ENCODE data around the gene CIDEB.

Gene CIDEB

DNA sequence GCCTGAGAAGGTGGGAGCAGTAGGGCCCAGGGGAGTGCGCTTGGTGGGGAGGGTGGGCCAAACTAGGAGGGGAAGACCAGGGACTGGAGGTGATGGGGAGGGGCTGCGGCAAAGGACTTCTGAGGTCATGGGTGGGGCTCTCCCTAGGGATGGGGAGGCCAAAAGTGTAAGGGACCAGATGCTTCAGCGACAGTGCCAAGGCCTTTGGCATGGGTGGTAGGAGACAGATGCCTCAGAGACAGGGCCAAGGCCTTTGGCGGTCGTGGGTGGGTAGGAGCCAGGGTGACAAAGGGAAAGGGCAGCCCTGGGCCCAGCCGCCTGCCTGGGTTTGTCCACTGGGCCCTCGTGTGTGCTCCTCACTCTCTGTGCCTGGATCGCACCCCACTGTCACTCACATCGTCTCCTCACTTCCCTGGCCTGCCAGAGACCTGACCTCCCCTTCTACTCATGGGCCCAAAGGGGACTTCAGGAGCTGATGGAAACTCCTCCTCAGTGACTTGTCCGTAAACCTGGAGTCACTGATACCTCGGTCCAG lies 23.2 kb downstream of the CIDEB start:
- DNase-seq (ENCODE audit: low read depth), result no peak
- H3K4me3 ChIP-seq (ENCODE audit: low read length), result no peak overlapping the region
- TF ChIP-seq, protein P1, sequence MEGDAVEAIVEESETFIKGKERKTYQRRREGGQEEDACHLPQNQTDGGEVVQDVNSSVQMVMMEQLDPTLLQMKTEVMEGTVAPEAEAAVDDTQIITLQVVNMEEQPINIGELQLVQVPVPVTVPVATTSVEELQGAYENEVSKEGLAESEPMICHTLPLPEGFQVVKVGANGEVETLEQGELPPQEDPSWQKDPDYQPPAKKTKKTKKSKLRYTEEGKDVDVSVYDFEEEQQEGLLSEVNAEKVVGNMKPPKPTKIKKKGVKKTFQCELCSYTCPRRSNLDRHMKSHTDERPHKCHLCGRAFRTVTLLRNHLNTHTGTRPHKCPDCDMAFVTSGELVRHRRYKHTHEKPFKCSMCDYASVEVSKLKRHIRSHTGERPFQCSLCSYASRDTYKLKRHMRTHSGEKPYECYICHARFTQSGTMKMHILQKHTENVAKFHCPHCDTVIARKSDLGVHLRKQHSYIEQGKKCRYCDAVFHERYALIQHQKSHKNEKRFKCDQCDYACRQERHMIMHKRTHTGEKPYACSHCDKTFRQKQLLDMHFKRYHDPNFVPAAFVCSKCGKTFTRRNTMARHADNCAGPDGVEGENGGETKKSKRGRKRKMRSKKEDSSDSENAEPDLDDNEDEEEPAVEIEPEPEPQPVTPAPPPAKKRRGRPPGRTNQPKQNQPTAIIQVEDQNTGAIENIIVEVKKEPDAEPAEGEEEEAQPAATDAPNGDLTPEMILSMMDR (conservative IDR thresholded peaks at IDR 0.05; ENCODE audit: low read depth, low read length), result no peak

DNA sequence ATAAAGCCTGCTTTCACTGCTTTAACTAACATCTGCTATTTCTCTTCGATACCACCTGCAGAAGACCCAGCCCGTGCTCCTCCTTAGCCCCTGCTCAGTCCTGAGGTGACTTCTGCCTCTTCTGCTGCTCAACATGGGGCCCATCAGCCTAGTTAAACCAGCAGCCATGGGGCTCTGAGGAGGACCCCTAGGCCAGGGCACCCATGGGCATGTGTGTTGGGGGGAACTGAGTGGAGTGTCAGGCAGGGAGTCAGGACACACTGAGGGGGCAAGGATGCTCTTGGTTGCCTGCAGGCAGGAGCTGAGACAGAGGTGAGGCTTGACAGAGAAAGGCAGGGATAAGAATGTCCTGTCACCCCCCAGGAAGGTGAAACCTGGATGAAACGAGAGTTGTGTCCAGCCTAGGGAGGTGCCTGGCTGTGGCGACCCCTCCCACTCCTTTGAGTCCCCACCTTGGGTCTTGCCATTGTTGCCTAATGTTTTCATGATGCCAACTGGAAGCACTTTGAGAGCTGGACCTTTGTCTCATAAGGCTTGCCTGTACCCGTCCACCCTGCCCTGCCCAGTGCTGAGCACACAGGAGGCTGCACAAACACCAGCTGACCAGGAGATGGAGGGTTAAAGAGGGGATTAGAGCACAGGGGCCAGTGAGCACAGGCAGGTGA lies 23.8 kb downstream of the CIDEB start:
- TF ChIP-seq, protein P1 (conservative IDR thresholded peaks at IDR 0.05; ENCODE audit: low read depth, low read length), result no peak

DNA sequence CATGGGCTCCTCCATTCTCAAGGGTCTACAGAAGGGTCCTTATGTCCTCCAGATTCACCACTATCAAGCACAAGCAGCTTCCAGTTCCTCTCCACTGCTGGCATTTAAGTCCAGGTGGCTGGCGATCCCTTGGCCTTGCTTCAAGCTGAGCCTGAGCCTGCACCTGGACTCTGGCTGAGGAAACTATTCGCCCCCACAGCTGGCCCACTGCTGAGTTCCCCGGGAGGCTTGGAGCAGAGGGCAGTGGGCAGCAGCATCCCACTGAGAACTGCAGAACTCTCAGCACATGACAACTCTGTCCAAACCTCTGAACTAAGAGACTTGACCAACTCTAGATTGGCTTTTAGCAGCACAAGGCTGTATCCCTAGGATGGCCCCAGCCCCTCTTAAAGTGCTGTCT lies 25.0 kb downstream of the CIDEB start:
- DNase-seq (ENCODE audit: low read depth), result no peak
- TF ChIP-seq, protein P1 (conservative IDR thresholded peaks at IDR 0.05; ENCODE audit: low read depth, low read length), result no peak
- no peak overlapping the region for H3K4me3 ChIP-seq (ENCODE audit: low read length)

More for the DNA sequence above, 23.8 kb downstream of the CIDEB start:
- no peak overlapping the region for H3K4me3 ChIP-seq (ENCODE audit: low read length)
- no peak for DNase-seq (ENCODE audit: low read depth)

DNA sequence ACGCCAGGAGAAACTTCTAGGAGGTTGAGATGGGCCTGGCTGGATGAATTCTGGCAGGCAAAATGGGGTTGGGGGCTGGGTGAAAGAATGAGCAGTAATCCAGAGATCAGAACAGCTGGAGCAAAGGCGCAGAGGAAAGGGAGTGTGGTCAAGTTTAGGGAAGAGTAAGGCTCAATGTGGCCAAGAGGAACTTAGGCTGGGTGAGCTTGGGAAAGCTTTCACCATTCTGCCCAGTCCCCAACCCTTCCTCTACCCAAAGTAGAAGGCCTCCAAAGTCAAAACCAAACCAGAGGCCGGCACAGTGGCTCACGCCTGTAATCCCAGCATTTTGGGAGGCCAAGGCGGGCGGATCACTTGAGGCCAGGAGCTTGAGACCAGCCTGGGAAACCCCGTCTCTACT lies 26.1 kb downstream of the CIDEB start:
- TF ChIP-seq, protein P1 (conservative IDR thresholded peaks at IDR 0.05; ENCODE audit: low read depth, low read length), result no peak
- no peak for DNase-seq (ENCODE audit: low read depth)
- H3K4me3 ChIP-seq (ENCODE audit: low read length), result no peak overlapping the region

DNA sequence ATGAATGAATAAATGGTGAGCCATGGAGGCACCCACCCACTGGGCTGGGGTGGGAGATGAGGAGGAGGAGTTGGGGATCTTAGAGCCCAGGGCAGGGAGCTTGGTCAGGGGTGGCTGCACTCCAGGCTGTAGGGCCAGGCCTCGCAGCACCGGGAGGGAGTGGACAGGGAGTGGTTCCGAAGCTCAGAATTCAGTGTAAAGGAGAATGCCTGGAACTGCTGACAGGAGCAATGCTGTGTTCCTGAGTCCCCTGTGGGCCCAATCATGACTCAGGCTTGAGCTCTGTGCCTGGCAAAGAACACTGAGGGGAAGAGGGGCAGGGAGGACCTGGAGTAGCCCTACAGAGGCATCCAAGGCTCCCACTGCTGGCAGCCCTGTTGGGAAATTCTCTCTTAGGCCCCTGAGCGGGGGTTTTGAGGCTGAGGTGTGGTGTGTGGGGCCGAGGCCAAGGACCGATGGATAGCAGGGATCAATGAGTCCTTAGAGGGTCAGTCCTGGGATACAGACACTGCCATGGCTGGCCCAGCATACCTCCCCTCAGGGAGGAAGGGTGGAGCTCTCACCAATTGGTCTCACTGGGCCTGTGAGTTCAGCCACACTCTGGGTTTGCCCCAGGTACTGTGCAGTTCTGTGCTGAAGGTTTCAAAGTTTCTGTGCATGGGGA lies 26.8 kb downstream of the CIDEB start:
- DNase-seq (ENCODE audit: low read depth), result no peak
- TF ChIP-seq, protein P1 (conservative IDR thresholded peaks at IDR 0.05; ENCODE audit: low read depth, low read length), result no peak

DNA sequence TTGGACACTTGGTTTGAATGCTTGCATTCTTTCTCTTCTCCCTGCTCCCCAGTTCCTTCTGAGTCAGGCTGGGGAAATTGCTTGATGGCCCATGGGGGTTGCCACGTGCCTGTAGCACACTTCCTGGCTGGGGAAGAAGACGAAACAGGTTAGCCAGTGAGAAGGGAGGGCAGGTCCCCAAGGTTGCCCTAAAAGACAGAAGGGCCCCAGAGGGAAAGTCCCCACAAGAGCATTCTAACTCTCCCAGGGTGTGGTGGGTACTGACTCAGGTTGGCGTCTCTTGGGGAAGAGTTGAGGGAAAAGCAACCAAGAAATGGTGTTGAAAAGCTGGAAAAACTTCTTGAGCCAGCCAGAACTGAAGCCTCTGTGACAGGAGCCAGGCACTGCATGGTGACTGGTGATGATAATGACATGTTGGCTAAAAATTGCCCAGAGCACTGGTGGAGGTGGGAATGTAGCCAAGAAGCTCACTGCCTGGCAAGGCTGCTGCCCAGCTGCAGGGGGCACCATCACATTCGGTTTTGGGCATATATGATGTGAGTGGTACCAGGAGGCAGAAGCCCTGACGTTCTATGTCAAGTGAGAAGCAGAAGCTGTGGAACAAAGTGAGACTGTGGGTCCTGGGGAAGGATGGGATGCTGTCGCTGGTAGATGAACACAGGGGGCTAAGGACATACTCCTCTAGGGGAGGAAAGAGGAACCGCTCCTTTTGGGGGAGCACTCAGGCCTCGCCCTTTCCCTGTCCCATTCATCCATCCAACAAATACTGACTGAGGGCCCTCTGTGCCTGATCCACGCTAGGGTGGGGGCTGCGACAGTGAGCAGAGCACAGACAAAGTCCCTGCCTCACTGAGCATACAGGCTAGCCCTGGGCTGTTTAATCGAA lies 28.2 kb downstream of the CIDEB start:
- H3K4me3 ChIP-seq (ENCODE audit: low read length), result no peak overlapping the region
- TF ChIP-seq, protein P1 (conservative IDR thresholded peaks at IDR 0.05; ENCODE audit: low read depth, low read length), result peak; percentile 49
- DNase-seq (ENCODE audit: low read depth), result no peak

More for the DNA sequence above, 26.8 kb downstream of the CIDEB start:
- H3K4me3 ChIP-seq (ENCODE audit: low read length), result no peak overlapping the region
